PFSK-1 (cell line): ENCODE data around the gene GPS2.

Source experiments
- POLR2AphosphoS5 ChIP-seq: IDR thresholded peaks from 2 replicates; pipeline ENCODE4 v1.6.1; 2012; ENCODE audit warnings: low read depth, mild to moderate bottlenecking, control low read depth, low read length, moderate library complexity
- REST ChIP-seq, 2 experiments: IDR thresholded peaks; 2 replicates each; pipeline versions ENCODE4 v1.6.1 to v1.8.0; 2011 to 2012; ENCODE audit warnings: low read depth in 2 of 2, low read length in 2 of 2, control low read depth in 1 of 2, inconsistent platforms in 1 of 2, mild to moderate bottlenecking in 1 of 2, moderate library complexity in 1 of 2; ENCODE audit not compliant: insufficient read depth in 1 of 2
- SIN3A ChIP-seq: IDR thresholded peaks from 2 replicates; pipeline ENCODE4 v1.6.1; 2012; ENCODE audit warnings: mild to moderate bottlenecking, low read length, moderate library complexity, borderline replicate concordance; ENCODE audit not compliant: insufficient read depth
- TAF1 ChIP-seq: IDR thresholded peaks from 2 replicates; pipeline ENCODE4 v1.6.1; 2012; ENCODE audit warnings: low read length, control low read depth, borderline replicate concordance; ENCODE audit not compliant: insufficient read depth

DNA sequence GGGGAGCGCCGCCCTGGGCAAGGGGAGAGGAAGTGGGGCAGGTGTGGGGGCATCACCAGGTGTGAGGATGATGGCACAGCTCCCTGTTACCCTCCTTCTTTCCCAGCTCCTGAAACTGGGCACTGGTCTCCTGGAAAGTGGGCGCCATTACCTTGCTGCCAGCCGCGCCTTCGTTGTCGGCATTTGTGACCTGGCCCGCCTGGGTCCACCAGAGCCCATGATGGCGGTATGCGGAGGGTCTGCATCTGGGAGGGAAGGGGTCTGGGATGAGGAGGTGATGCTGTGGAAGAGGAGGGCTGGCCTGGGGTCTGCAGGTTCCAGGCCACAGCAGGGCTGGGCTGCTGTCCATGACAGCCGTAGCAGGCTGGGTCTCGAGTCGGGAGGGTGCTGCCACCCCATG, 26.7 kb upstream of the GPS2 start:
- TF ChIP-seq POLR2AphosphoS5 (no peak), TAF1 (no peak), REST (IDR thresholded peaks at IDR 0.05; ENCODE audit: insufficient read depth in 1 of 2, low read depth in 2 of 2, low read length in 2 of 2) (no peak), SIN3A (no peak)
